GM19397 (cell line): ENCODE data around the gene HEY2.
A peak's percentile ranks its signal among the peaks of the same experiment; 100 is the strongest.
"Not testable (repeated sequence)": the region's sequence is repeated elsewhere in the genome, so short reads cannot be mapped to it uniquely, and the experiment has no call there.

ENCODE experiments used
- ATAC-seq: cut with Tn5 transposase; IDR thresholded peaks from one replicate; pipeline ENCODE4 v1.9.1; 2021; ENCODE audit warnings: mild to moderate bottlenecking, moderate library complexity; ENCODE audit not compliant: unreplicated experiment

Gene HEY2

GRCh38 chr6:125766641-125767040 lies 17.2 kb downstream of the HEY2 start:
- ATAC-seq: no peak

GRCh38 chr6:125769147-125769783 lies 19.8 kb downstream of the HEY2 start:
- ATAC-seq: no peak

GRCh38 chr6:125773387-125774341 lies 24.2 kb downstream of the HEY2 start:
- ATAC-seq: no peak

GRCh38 chr6:125776107-125776826 lies 26.8 kb downstream of the HEY2 start:
- ATAC-seq: not testable (repeated sequence)

GRCh38 chr6:125779924-125780539 lies 30.6 kb downstream of the HEY2 start:
- ATAC-seq: peak; percentile 79

GRCh38 chr6:125780540-125781313 lies 31.3 kb downstream of the HEY2 start:
- ATAC-seq: peak; percentile 76

GRCh38 chr6:125781314-125781868 lies 32.0 kb downstream of the HEY2 start:
- ATAC-seq: peak; percentile 32

GRCh38 chr6:125784365-125784764 lies 34.9 kb downstream of the HEY2 start:
- no peak for ATAC-seq

- no peak for ATAC-seq
Measured at GRCh38 chr6:125787791-125788190, 38.4 kb downstream of the HEY2 start.

- no peak for ATAC-seq
Measured at GRCh38 chr6:125789167-125789566, 39.7 kb downstream of the HEY2 start.

- peak; percentile 8 for ATAC-seq
Measured at GRCh38 chr6:125789576-125790357, 40.3 kb downstream of the HEY2 start.

GRCh38 chr6:125790358-125791150 lies 41.1 kb downstream of the HEY2 start, which contains the start of gene NCOA7:
Gene NCOA7, plus strand, starts transcription at chr6:125790960. Its CDS starts 24,395 bp downstream, at chr6:125815355.
- peak; percentile 81 for ATAC-seq

GRCh38 chr6:125791151-125791819 lies 41.9 kb downstream of the HEY2 start:
- peak; percentile 31 for ATAC-seq

- ATAC-seq: no peak
Measured at GRCh38 chr6:125791820-125792165, 42.4 kb downstream of the HEY2 start.

- ATAC-seq: no peak
Measured at GRCh38 chr6:125792172-125792571, 42.7 kb downstream of the HEY2 start.

GRCh38 chr6:125792680-125793079 lies 43.2 kb downstream of the HEY2 start:
- ATAC-seq: no peak

- ATAC-seq: no peak
Measured at GRCh38 chr6:125793280-125793679, 43.8 kb downstream of the HEY2 start.

GRCh38 chr6:125793863-125794262 lies 44.4 kb downstream of the HEY2 start:
- ATAC-seq: no peak
